Uterus (tissue), 2 donors: Measurements from ENCODE around the gene RAD9A.

ENCODE experiments used
- POLR2A ChIP-seq, 2 donors: fragments of 450-650 bp; IDR thresholded peaks; one replicate each; pipeline ENCODE4 v1.6.1; 2016; ENCODE audit warnings: antibody characterized with exemption in 2 of 2, mild to moderate bottlenecking in 1 of 2, moderate library complexity in 1 of 2
- TF ChIP-seq, protein P1 (sequence below), 4 experiments: fragments of 200-600 bp in 2 of 4; fragments of 450-650 bp in 2 of 4; sonication (generic) in 2 of 4; IDR thresholded peaks; one replicate each; pipeline ENCODE4 v1.5.1; 2016 to 2019; ENCODE audit warnings: antibody characterized with exemption in 4 of 4, mild to moderate bottlenecking in 2 of 4, moderate library complexity in 1 of 4

DNA sequence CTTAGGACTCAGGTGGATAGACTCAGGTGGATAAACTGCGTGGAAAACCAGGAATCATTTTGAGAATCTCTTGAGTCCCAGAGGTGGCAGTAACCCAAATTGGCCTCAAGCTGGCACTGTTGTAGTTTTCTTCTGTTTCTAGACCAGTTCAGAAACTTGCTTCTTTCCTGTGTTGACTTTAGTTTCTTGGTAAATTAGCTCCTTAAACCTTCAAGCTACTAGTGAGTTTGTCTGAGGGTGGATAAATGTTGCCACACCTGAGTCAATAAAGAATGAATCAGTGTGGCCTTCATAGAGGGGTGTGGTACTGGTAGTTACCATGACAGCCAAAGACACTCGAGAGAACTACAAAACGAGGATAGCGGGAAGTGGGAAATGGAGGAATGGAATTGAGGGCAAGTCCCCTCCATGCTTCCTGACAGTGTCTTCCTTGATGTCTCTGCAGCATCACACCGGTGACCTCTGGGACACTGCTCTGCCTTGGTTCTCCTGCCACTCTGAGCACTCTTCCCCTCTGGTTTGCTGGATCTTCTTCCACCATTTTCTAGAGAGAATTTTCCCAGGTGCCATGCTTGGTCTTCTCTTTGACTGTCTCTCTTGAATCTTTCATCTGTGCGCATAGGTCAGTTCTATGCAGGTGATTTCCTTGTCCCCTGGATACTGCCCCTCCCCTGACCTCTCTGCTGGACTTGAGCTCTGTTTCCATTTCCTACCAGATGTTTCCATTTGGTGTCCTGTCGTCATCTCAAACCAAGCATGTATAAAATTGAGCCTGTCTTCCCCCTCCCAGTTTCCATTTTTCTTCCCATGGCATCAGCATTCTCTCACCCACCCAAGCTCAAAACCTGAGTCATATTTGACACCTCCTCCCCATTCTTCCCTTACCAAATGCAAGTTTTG, 45.6 kb upstream of the RAD9A start:
- TF ChIP-seq, protein P1, sequence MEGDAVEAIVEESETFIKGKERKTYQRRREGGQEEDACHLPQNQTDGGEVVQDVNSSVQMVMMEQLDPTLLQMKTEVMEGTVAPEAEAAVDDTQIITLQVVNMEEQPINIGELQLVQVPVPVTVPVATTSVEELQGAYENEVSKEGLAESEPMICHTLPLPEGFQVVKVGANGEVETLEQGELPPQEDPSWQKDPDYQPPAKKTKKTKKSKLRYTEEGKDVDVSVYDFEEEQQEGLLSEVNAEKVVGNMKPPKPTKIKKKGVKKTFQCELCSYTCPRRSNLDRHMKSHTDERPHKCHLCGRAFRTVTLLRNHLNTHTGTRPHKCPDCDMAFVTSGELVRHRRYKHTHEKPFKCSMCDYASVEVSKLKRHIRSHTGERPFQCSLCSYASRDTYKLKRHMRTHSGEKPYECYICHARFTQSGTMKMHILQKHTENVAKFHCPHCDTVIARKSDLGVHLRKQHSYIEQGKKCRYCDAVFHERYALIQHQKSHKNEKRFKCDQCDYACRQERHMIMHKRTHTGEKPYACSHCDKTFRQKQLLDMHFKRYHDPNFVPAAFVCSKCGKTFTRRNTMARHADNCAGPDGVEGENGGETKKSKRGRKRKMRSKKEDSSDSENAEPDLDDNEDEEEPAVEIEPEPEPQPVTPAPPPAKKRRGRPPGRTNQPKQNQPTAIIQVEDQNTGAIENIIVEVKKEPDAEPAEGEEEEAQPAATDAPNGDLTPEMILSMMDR (IDR thresholded peaks at IDR 0.05), result peak in 3 of 4 experiments; percentile 23 to 36 (median 26)
- TF ChIP-seq POLR2A (IDR thresholded peaks at IDR 0.05), result no peak
